NCI-H446 treated with DMSO at 0.1 percent for 48 hours (cell line): ENCODE data around the gene CACNA2D1.
A peak's percentile ranks its signal among the peaks of the same experiment; 100 is the strongest.
"Not testable (repeated sequence)": the region's sequence is repeated elsewhere in the genome, so short reads cannot be mapped to it uniquely, and the experiment has no call there.

Experiments
- DNase-seq: peaks from one replicate; lab custom pipeline; 2025; lab: John Stamatoyannopoulos, UW

CACNA2D1 gene

DNA sequence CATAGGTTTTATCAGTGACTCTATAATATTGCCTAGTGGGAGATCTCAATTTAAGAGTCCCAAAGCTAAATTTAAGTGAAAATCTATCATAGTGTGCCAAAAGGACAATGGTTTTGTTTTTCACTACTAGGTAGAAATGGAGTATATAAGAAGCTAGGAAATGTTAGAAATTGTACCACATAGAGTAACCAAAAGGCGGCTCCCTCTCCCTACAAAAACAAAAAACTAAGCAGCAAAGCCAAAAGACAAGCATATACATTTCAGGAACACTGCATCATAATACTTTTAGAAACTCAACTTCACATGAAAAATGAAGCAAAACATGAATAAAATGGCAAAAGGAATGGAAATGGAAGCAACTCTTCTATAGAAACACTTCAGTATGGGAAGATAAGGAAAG is 271.6 kb downstream of the CACNA2D1 start:
- peak; percentile 23 for DNase-seq

- no peak for DNase-seq
Measured at GRCh38 chr7:82167558-82168314, 275.8 kb downstream of the CACNA2D1 start.

GRCh38 chr7:82166260-82167015 is 277.1 kb downstream of the CACNA2D1 start:
- DNase-seq, result no peak

DNA sequence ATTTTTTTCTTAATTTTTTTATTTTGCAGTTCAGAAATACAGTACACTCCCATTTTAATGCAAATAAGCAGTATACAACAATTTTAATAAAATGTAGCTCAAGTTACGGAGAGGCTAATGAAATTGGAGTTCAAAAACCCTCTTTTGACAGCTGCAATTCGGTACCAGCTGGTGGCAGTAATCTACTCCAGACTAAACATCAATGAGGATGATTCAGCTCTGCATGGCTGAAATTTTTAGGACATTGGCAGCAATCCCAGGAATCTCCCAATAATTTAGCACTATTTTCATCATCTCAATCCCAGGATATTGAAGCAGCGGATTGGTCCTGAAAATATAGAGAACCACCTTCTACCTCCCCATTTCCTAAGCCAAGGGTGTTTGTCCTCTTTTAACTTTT is 278.8 kb downstream of the CACNA2D1 start:
- peak; percentile 67 for DNase-seq

- no peak for DNase-seq
Measured at GRCh38 chr7:82164410-82164809, 279.2 kb downstream of the CACNA2D1 start.

DNA sequence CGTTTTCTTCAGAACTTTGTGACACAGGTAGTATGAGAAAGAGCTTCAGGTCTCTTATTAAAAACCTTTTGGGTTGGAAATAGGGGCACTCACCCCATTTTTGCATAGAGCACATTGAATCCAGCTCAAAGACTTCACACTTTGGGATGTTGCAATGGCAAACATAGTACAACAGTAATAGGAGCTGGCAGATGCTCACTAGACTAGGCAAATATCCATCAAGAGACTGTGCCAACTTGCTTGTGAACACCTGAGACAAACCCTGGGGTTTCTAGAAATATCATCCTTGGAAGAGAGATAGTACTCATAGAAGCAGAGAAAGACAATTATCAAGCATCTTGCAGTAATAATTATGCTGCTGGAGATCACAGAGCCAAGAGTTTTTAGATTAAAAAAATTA is 280.0 kb downstream of the CACNA2D1 start:
- DNase-seq, result no peak

DNA sequence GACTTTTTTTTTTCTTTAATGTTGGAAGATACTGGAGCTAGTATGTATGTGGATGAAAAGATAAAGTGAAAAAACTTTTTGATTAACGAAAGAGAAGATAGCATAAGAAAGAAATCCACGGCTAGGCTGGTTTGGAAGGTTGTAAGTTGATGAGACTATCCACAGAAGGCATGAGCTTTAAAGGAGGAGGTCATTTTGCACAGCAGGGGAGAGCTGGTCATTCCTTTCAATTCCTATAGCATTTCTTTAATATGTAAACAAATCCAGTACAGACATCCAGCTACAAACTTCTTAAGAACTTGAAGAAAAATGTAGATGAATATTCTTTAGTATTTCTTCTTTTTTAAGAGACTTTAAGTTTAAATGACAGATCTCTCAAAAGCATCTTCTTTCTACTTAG is 281.3 kb downstream of the CACNA2D1 start:
- DNase-seq, result no peak

DNA sequence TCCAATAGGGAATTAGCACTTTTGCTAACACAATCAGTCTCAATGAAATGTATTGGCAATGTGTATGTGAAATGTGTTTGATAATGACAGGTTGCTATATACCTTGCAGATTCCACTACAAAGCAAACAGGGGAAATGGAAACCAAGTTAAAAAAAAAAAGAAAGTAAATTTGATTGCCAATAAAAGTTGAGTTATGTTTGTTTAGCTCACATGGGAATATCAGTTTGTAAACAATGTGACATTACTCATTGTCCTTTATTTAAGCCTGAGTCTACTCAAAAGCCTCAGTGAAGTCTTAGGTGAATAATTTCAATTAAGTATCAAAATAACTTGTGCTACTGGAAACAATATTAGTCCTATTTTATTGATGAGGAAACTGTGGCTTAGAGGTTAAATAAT is 285.2 kb downstream of the CACNA2D1 start:
- no peak for DNase-seq

- no peak for DNase-seq
Measured at GRCh38 chr7:82156893-82157292, 286.7 kb downstream of the CACNA2D1 start.

DNA sequence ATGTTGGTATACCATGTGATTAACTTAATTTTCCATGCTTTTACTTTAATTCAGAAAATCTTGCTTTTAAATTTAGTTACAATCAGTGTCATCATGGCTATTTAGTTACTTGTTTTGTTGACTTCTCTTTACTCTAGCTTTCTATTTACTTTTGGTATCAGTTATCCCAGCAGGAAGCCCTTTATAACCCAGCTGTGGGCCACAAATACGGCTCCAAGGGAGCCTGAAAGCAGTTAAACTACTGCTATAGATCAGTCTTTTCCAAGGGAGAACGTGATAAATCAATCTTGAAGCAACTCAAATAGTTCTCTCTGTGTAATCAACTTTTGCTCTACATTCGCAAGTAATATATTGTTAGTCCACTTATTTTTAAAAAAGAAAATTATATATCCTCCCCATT is 287.4 kb downstream of the CACNA2D1 start:
- no peak for DNase-seq

DNA sequence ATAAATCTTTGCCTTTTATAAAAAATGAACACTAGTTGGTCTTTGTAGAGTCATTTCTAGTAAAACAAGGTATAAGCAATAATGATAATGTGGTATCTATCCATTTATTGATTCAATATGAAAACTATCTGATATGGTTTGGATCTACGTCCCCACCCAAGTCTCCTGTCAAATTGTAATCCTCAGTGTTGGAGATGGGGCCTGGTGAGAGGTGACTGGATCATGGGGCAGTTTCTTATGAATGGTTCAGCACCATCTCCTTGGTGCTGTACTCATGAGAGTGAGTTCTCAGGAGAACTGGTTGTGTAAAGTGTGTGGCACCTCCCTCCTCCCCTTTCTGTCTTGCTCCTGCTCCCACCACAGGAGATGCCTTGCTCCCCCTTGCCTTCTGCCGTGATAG is 288.8 kb downstream of the CACNA2D1 start:
- no peak for DNase-seq

DNA sequence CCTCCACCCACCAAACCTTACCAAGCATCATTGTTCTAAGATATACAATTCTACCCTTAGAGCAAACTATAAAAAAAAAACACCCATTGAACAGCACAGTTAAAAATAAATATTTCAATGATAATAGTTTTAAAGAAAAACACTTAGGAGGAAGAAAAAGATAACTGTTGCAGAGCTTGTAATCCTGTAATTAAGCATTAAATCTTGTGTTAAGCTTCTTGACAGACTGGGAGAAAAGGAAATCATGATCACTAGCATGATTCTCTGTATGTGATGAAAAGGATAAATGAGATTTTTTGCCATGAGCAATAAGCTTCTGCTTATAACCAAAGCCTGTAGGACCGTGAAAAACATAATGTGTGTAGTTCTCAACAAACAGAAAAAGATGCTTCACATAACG is 289.8 kb downstream of the CACNA2D1 start:
- DNase-seq, result no peak

GRCh38 chr7:82152858-82153257 is 290.7 kb downstream of the CACNA2D1 start:
- DNase-seq, result no peak

DNA sequence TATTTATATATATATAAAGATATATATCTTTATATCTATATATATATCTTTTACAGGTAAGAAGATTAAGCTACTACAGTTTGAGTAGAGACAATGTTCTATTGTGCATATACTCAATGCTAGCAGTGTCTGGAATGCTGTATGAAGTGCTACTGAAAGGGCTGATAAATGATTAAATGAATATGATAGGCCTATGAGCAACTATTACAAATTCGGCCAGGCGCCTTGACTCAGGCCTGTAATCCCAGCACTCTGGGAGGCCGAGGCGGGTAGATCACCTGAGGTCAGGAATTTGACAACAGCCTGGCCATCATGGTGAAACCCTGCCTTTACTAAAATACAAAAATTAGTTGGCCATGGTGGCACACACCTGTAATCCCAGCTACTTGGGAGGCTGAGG is 297.1 kb downstream of the CACNA2D1 start:
- no peak for DNase-seq

DNA sequence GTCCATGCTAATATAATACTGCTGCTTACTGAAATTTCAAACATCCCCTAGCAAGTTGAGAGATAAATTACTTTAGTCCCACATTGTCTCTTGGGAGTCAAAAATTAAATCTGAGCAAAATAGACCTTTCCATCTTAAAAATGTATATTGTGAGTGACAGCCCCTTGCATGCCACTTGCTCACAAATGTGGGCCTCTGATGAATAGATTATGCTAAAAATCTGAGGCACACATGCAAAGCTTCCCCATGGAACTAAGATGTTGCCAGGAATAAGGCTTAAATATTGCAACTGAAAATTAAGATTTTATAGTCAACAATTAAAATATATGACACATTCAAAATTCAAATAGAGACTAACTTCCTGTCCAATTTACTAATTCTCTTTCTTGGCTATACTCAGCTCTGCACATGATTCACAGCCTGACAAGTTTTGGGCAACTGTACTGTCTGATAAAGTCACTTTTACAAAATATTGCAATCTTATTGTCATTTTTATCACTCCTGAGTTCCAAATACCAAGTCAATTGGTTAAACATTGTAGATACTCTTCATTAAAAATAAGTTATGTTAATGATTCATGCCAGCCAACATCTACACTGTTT is 301.2 kb downstream of the CACNA2D1 start:
- no peak for DNase-seq

- no peak for DNase-seq
Measured at GRCh38 chr7:82141427-82141826, 302.1 kb downstream of the CACNA2D1 start.

GRCh38 chr7:82140608-82141007 is 303.0 kb downstream of the CACNA2D1 start:
- not testable (repeated sequence) for DNase-seq

GRCh38 chr7:82131215-82131614 is 312.4 kb downstream of the CACNA2D1 start:
- no peak for DNase-seq

DNA sequence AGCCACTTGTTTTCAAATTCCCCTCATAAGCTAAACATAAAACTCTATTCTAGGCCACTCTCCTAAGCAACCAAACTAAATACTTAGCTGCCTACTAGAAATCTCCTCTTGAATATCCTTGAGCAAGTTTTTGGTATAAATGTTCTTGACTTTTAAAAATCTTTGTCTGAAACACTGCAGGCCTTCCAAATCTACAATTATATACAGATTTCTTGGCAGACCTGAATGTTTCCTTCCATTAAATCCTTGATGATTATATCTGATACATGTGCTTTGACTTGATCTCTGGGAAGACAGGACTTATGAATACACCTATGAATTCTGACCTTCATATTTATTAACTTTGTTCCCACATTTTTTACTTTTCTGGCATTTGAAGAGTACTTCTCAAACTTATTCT is 314.5 kb downstream of the CACNA2D1 start:
- DNase-seq, result no peak

- DNase-seq, result no peak
Measured at GRCh38 chr7:82128546-82128945, 315.0 kb downstream of the CACNA2D1 start.

DNA sequence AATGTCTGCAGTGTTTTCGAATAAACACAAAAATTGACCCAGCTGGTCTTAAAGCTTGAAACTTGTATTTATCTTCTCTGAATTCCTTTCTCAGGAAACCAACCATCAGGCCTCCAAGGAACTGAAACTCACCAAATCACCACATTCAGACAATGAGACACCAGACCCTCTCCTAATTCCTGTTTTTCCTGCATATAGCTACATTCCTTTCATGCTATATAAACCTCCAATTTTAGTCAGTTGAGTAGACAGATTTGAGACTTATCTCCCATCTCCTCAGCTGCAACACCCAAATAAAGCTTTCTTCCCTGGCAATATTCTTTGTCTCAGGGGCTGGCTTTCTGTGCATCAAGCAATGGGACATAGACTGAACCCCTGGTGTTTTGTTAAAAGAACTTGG is 317.0 kb downstream of the CACNA2D1 start:
- no peak for DNase-seq

- DNase-seq, result no peak
Measured at GRCh38 chr7:82124445-82124844, 319.1 kb downstream of the CACNA2D1 start.

DNA sequence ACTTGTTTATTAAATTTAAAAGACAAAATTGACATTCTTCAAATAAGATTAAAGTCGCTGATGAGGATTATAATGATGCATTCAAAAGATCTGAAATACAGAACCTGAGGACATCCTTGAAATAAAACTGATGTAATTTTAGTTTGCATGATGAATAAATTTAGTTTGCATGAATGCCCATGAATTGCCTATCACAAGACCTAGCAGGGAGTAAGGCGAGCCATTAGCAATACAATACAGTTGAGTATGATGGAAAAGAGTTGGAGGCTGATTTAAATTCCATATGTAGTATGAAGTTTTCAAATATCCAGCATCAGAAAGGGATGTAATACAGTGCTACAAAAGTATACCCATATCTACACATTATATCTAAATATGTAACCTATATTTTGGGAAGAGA is 321.3 kb downstream of the CACNA2D1 start:
- DNase-seq, result no peak
